Gastrocnemius medialis (tissue), 4 donors: ENCODE measurements around the gene ABL1. TPM values are rescaled to one million over a fixed set of nuclear protein-coding genes. Genes with fewer than 3 reads are reported as not detected.

Experiments used
- ATAC-seq, 2 donors: fragments of 150-250 bp; one replicate each; pipeline ENCODE4 v1.9.1; 2016
- DNase-seq, 2 donors: peaks; one replicate each; pipeline ENCODE4 v3.0.0-alpha.2; 2019
- H3K27ac ChIP-seq, 4 donors: fragments of 200-600 bp; sonication (generic); 1 replicate in 1 of 4; 2 replicates in 3 of 4; pipeline ENCODE4 v1.5.1; 2016 to 2018; ENCODE audit warnings: mild to moderate bottlenecking in 2 of 4, moderate library complexity in 1 of 4
- H3K27me3 ChIP-seq, 3 donors: fragments of 200-600 bp; sonication (generic) in 2 of 3; 1 replicate in 1 of 3; 2 replicates in 2 of 3; pipeline versions ENCODE4 v1.5.1 to v1.6.0; 2016 to 2019; ENCODE audit warnings: mild to moderate bottlenecking in 1 of 3, moderate library complexity in 1 of 3
- H3K36me3 ChIP-seq, 2 donors: fragments of 200-600 bp; sonication (generic) in 1 of 2; one replicate each; pipeline ENCODE4 v1.5.1; 2017 to 2018
- H3K4me1 ChIP-seq, 2 donors: fragments of 200-600 bp; sonication (generic) in 1 of 2; one replicate each; pipeline ENCODE4 v1.5.1; 2016 to 2017; ENCODE audit warnings: mild to moderate bottlenecking in 2 of 2
- H3K4me3 ChIP-seq, 4 donors: fragments of 200-600 bp; sonication (generic) in 3 of 4; 1 replicate in 1 of 4; 2 replicates in 3 of 4; pipeline ENCODE4 v1.5.1; 2016 to 2019; ENCODE audit warnings: mild to moderate bottlenecking in 2 of 4
- H3K9me3 ChIP-seq, 3 donors: fragments of 200-600 bp; sonication (generic) in 2 of 3; 1 replicate in 1 of 3; 2 replicates in 2 of 3; pipeline ENCODE4 v1.5.1; 2016 to 2019
- POLR2A ChIP-seq, 2 donors: fragments of 450-650 bp; IDR thresholded peaks; one replicate each; pipeline ENCODE4 v1.6.1; 2017; ENCODE audit warnings: antibody characterized with exemption in 2 of 2, mild to moderate bottlenecking in 2 of 2, moderate library complexity in 2 of 2
- in situ Hi-C, 4 donors: fragments of 200-750 bp; cut with MboI; loops; one replicate each; pipeline versions ENCODE4 v1.15.0 to v1.8.0; 2017; ENCODE audit warnings: low sequenced_read_pairs in 4 of 4
- intact Hi-C: fragments of 100-400 bp; cut with DNase I; formaldehyde crosslinking; loops from one replicate; pipeline ENCODE4 v1.15.1; 2023; ENCODE audit warnings: low total_unique reads
- total RNA-seq, 4 donors: library from RNA; depleted of rRNA; stranded (reverse); fragments of >200 nt; gene quantifications; one replicate each; pipeline versions ENCODE4 v1.1.0 to v1.2.3, GENCODE V29; 2016
- TF ChIP-seq, protein P1 (sequence below), 5 experiments: fragments of 450-650 bp in 3 of 5; fragments of 200-600 bp in 2 of 5; sonication (generic) in 2 of 5; IDR thresholded peaks in 4 of 5; conservative IDR thresholded peaks in 1 of 5; 1 replicate in 4 of 5; 2 replicates in 1 of 5; pipeline ENCODE4 v1.5.1; 2016 to 2019; ENCODE audit warnings: antibody characterized with exemption in 5 of 5, mild to moderate bottlenecking in 3 of 5, moderate library complexity in 3 of 5

ABL1 gene
- total RNA-seq, 4 donors from 2014 or later: 22.8 to 55.5 (median 28.5) TPM

DNA sequence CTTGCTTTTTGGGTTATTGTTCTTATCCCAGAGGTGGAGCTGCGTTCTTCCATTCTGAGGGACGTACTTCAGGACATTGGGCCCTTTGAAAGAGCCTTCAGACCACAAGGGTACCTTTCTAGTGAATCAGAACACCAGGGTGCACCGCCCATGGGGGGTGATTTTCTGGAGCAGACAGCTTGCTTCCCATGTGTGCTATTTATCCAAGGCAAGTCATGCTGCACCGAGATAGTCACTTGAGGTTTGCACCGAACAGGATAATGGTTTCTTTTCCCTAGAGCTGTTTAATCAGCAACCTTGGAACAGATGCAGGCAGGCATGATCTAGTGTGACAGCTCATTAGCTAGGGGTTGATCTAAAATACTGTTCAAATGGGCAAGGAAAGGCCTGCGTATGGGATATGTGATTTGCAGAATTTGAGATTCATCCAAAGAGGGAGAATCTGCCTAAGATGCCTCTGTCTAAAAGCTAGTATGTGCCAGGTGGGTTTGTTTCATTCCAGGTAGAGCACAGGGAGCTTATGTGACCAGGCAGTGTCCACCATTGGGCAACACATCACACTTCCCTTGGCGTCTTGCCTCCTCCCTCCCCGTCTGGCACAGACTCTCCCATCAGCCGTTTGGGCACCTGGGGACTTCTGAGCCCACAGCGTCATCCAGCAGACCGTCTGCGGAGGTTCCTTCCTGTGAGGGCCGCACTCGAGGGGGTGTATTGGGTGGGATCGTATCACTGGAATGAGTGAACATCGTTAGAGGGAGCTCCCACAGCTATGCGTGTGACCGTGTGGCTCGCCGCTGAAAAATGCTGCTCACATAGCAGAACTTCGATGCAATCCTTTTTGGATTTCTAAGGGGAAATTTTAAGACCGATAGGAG lies 23.0 kb downstream of the ABL1 start:
- intact Hi-C loops: no loop called here
- peaks cover 0 to 32% of the 10 kb centered on the region in 2 donors for H3K36me3 ChIP-seq

GRCh38 chr9:130858739-130859705 lies 24.0 kb downstream of the ABL1 start:
- H3K9me3 ChIP-seq: no peaks in the 10 kb centered on the region
- TF ChIP-seq, protein P1, sequence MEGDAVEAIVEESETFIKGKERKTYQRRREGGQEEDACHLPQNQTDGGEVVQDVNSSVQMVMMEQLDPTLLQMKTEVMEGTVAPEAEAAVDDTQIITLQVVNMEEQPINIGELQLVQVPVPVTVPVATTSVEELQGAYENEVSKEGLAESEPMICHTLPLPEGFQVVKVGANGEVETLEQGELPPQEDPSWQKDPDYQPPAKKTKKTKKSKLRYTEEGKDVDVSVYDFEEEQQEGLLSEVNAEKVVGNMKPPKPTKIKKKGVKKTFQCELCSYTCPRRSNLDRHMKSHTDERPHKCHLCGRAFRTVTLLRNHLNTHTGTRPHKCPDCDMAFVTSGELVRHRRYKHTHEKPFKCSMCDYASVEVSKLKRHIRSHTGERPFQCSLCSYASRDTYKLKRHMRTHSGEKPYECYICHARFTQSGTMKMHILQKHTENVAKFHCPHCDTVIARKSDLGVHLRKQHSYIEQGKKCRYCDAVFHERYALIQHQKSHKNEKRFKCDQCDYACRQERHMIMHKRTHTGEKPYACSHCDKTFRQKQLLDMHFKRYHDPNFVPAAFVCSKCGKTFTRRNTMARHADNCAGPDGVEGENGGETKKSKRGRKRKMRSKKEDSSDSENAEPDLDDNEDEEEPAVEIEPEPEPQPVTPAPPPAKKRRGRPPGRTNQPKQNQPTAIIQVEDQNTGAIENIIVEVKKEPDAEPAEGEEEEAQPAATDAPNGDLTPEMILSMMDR (IDR thresholded peaks at IDR 0.05 in 4 of 5, conservative IDR thresholded peaks at IDR 0.05 in 1 of 5): no peak
- no peak for TF ChIP-seq POLR2A (IDR thresholded peaks at IDR 0.05)
- peaks cover 19 to 38% of the 10 kb centered on the region in 2 donors for H3K4me1 ChIP-seq
- H3K27me3 ChIP-seq: no peaks in the 10 kb centered on the region
- ATAC-seq: no peak
- intact Hi-C loops (no loop called here), in situ Hi-C loops (no loop called here)
- H3K36me3 ChIP-seq: peaks cover 0 to 39% of the 10 kb centered on the region in 2 donors
- peak overlapping the region; percentile 60 to 76 (median 70) for H3K27ac ChIP-seq
- DNase-seq: peak in 1 of 2 donors; percentile 34
- no peak overlapping the region for H3K4me3 ChIP-seq

More for the DNA sequence above, 23.0 kb downstream of the ABL1 start:
- H3K9me3 ChIP-seq: no peaks in the 10 kb centered on the region
- in situ Hi-C loops: no loop called here
- peaks cover 19 to 38% of the 10 kb centered on the region in 2 donors for H3K4me1 ChIP-seq
- no peak overlapping the region for H3K4me3 ChIP-seq
- H3K27me3 ChIP-seq: no peaks in the 10 kb centered on the region
- TF ChIP-seq, protein P1 (IDR thresholded peaks at IDR 0.05 in 4 of 5, conservative IDR thresholded peaks at IDR 0.05 in 1 of 5): no peak
- TF ChIP-seq POLR2A (IDR thresholded peaks at IDR 0.05): peak in 1 of 2 donors; percentile 12
- ATAC-seq: peak; percentile 24 to 29
- DNase-seq: peak; percentile 25 to 75
- peak overlapping the region; percentile 60 to 76 (median 70) for H3K27ac ChIP-seq

DNA sequence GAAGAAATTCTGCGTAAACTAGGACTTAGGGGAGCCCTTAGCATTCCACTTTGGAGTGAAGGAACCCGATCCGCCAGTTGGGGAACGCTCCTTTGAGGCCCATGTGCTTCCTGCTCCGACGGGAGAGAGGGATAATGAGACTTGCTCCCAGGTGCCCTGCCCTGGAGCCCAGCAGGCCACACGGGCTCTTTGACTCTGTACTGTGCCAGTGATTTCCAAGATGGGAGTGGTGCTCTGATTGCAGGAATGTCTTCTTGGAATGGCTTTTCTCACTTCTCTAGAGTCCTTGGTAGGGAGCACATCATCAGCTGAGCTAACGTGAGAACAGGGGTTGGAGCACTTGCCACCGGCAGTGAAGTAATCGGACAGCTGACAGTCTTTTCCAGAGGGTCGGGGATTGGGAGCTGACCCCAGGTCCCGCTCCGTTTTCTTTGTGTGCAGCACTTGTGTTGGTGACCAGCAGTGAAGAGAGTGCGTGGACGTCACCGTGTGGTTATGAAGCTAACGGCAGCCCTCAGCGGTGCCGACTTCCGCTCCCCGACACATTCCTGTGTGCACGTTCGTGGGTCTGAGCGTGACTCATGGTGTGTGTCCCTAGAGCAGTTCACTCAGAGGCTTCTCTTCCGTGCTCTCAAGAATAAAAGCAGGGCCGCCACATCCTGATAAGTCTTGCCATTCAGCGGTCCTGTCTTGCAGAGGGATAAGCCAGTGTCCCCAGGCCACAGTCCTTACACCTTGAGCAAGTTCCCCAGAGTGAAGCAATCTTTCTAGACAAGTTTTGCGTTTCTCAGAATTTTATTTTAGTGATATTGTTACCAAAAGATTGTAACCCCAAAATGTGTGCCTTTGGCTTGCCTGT lies 25.6 kb downstream of the ABL1 start:
- in situ Hi-C loops: loop anchor here (5.0 to 10.0 kb wide), 3 partner anchors 88 to 156 kb away; no protein-coding TSS in a partner anchor
- peaks cover 19 to 38% of the 10 kb centered on the region in 2 donors for H3K4me1 ChIP-seq

More for the DNA sequence above, 25.6 kb downstream of the ABL1 start:
- DNase-seq (peak; percentile 74 to 82), ATAC-seq (peak; percentile 83 to 88)
- Histone ChIP-seq H3K9me3 (no peaks in the 10 kb centered on the region), H3K36me3 (peaks cover 0 to 31% of the 10 kb centered on the region in 2 donors), H3K27ac (peak overlapping the region; percentile 60 to 76 (median 70)), H3K4me3 (peak overlapping the region in 2 of 4 donors; percentile 1 to 17), H3K27me3 (no peaks in the 10 kb centered on the region)
- intact Hi-C loops: loop anchor here (2.0 kb wide), 2 partner anchors 80 to 148 kb away; no protein-coding TSS in a partner anchor
- peak; percentile 5 to 27 for TF ChIP-seq POLR2A (IDR thresholded peaks at IDR 0.05)
- TF ChIP-seq, protein P1 (IDR thresholded peaks at IDR 0.05 in 4 of 5, conservative IDR thresholded peaks at IDR 0.05 in 1 of 5): peak in 3 of 5 experiments; percentile 31 to 46 (median 38)
